MCF 10A (cell line): ENCODE data around the gene NAGA. TPM values are rescaled to one million over a fixed set of nuclear protein-coding genes. Genes with fewer than 3 reads are reported as not detected.
A peak's percentile ranks its signal among the peaks of the same experiment; 100 is the strongest.
"Not testable (repeated sequence)": the region's sequence is repeated elsewhere in the genome, so short reads cannot be mapped to it uniquely, and the experiment has no call there.

Experiments
- Bru-seq: library from RNA; stranded (reverse); fragments of 400-500 nt; gene quantifications from one replicate; lab custom pipeline; 2021; lab: Mats Ljungman, UMichigan
- BruChase-seq, 2 experiments: library from RNA; stranded (reverse); fragments of 400-500 nt; gene quantifications; one replicate each; lab custom pipeline; 2021; lab: Mats Ljungman, UMichigan
- BruUV-seq: library from RNA; stranded (reverse); fragments of 400-500 nt; replicated peaks from 2 replicates; lab custom pipeline; 2021; lab: Mats Ljungman, UMichigan
- CTCF ChIA-PET: fragments of 300-600 bp; sonication (Branson Sonifier 250); formaldehyde crosslinking; extraction: SDS; loops from one replicate; lab custom pipeline; 2021; ENCODE audit warnings: antibody characterized with exemption, inconsistent platforms; lab: Yijun Ruan, JAX
- POLR2A ChIA-PET: fragments of 300-600, 350-650 bp; sonication (Branson Sonifier 250); formaldehyde crosslinking; extraction: SDS; loops from one replicate; lab custom pipeline; 2020; ENCODE audit warnings: antibody characterized with exemption, inconsistent platforms; lab: Yijun Ruan, JAX
- DNase-seq: peaks from one replicate; pipeline ENCODE4 v3.0.0-alpha.2; 2018; ENCODE audit not compliant: unreplicated experiment
- H3K27ac Mint-ChIP-seq: one replicate; pipeline ENCODE4 v1.8.0; 2022; ENCODE audit warnings: mild to moderate bottlenecking, low read depth, mixed read lengths; ENCODE audit not compliant: unreplicated experiment
- H3K27me3 Mint-ChIP-seq: one replicate; pipeline ENCODE4 v1.8.0; 2022; ENCODE audit warnings: mixed read lengths; ENCODE audit not compliant: insufficient read depth, unreplicated experiment
- H3K36me3 Mint-ChIP-seq: one replicate; pipeline ENCODE4 v1.8.0; 2022; ENCODE audit warnings: mild to moderate bottlenecking, moderate library complexity, mixed read lengths; ENCODE audit not compliant: insufficient read depth, unreplicated experiment
- H3K4me1 Mint-ChIP-seq: one replicate; pipeline ENCODE4 v1.8.0; 2022; ENCODE audit warnings: mixed read lengths; ENCODE audit not compliant: insufficient read depth, unreplicated experiment
- H3K4me3 Mint-ChIP-seq: one replicate; pipeline ENCODE4 v1.8.0; 2022; ENCODE audit warnings: mild to moderate bottlenecking, moderate library complexity, mixed read lengths; ENCODE audit not compliant: unreplicated experiment
- H3K9me3 Mint-ChIP-seq: one replicate; pipeline ENCODE4 v1.8.0; 2022; ENCODE audit warnings: mixed read lengths; ENCODE audit not compliant: unreplicated experiment
- intact Hi-C: fragments of 100-400 bp; cut with micrococcal nuclease; formaldehyde crosslinking; loops from 2 replicates; pipeline ENCODE4 v1.14.1; 2022
- long read RNA-seq: library from polyadenylated mRNA; stranded (forward); transcript quantifications from one replicate; pipeline ENCODE4 v2.0.0, GENCODE V29; 2022
- total RNA-seq: library from RNA; stranded (reverse); gene quantifications from 2 replicates; pipeline ENCODE4 v1.2.3, GENCODE V29; 2022
- TF ChIP-seq, protein P1 (sequence below): fragments of 200-600 bp; IDR thresholded peaks from one replicate; pipeline ENCODE4 v1.8.0; 2022; ENCODE audit warnings: antibody characterized with exemption, mild to moderate bottlenecking; ENCODE audit not compliant: unreplicated experiment

Gene NAGA
- total RNA-seq (8.0 and 9.1 TPM in 2 replicates), Bru-seq, nascent RNA (percentile 40 among the genes with signal in this experiment), BruChase-seq, experiment 1, labeled RNA remaining after a 6-hour chase (percentile 56 among the genes with signal in this experiment), BruChase-seq, experiment 2, labeled RNA remaining after a 2-hour chase (percentile 43 among the genes with signal in this experiment)
- long read RNA-seq, transcript NAGA-202 (10 exons, 1,869 nt): minor isoform, 10 of 46 reads
- long read RNA-seq, transcript NAGA-203 (10 exons, 1,856 nt): minor isoform, 11 of 46 reads
- long read RNA-seq, transcript NAGA-201 (9 exons, 3,694 nt): major isoform, 13 of 46 reads
- long read RNA-seq, partial matches to known transcripts: 9 of 46 reads
- long read RNA-seq, other reads (novel, unspliced or antisense): 3 of 46 reads

DNA sequence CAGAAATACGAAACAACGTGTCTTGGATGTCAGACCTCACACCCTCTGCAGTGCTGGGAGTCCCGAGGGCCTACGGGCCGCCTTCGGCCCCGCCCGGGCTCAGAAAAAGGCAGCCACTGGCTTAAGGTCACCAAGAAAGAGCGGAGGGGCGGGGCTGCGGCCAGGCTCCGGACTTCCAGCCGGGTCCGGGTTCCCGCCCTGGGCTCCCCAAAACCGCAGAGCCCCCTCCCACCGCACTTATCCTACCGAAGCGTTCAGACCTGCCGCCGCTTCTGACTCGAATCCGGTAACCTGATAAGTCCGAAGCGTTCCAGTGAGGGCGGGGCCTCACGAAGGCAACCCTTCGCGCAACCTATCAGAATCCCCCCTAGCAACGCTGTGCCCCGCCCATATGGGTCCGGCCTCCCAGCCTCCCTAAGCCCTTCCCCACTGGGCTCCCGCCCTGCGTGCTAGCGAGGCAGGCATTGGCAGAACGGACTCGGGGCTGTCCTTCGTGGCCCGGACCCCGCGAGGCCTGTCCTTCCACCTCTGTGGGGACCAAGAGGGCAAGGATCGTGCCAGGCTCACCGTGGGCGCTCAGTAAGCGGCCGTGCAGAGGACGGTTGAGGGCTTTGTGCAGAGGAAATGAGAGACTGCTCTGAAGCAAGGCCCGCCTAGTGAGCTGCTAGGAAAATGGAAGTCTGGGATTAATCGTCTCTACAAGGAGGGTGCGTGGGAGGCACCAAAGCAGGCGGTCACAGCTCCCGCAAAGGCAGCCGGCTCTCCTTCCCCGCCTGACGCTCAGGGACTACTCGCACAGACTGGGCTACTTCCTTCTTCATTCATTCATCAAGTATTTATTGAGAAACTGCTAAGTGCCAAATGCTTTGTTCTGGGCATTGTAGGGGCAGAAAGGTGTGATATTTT, at the start of gene NAGA:
Gene NAGA (minus strand): TSS at position 296 of the 906 bp plus-strand sequence. CDS start 515 bp downstream, outside the sequence.
- CTCF ChIA-PET: interaction anchor here (0.8 kb wide), 1 partner anchor 31 kb away, joined by 3 read pairs; no protein-coding TSS in a partner anchor
- peak within 1 kb of the TSS; percentile 89 for H3K27ac Mint-ChIP-seq

DNA sequence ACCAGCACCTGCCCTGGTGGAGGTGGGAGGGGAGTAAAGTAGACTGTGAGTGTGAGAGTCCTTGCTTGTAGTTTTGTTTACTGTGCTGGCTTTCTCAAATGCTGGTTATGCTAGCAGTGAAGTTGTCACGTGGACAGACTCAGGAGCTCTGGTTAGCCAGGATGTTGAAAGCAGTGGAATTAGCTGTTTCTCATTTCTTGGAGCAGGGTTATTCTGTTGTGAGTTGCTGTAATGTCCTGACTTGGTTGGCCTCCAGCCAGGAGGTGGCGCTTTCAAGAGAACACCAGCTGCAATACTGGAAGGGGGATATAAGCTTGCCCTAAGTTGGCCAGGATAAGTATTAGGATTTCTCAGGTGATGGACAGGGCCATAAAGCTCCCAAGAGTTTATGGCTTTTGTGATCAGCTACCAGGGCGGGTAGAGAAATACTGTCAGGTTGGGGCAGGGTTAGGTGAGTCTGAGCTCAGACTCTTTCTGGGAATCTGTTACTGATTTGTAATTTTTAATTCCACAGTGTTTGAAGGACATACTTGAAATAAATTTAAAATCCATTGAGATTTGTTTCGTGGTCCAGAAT, 46.3 kb upstream of the NAGA start:
- Mint-ChIP-seq H3K36me3 (peaks cover 3% of the 10 kb centered on the region), H3K4me1 (no peaks in the 10 kb centered on the region), H3K4me3 (no peak overlapping the region), H3K27me3 (no peaks in the 10 kb centered on the region), H3K9me3 (no peaks in the 10 kb centered on the region), H3K27ac (no peak overlapping the region)
- TF ChIP-seq, protein P1, sequence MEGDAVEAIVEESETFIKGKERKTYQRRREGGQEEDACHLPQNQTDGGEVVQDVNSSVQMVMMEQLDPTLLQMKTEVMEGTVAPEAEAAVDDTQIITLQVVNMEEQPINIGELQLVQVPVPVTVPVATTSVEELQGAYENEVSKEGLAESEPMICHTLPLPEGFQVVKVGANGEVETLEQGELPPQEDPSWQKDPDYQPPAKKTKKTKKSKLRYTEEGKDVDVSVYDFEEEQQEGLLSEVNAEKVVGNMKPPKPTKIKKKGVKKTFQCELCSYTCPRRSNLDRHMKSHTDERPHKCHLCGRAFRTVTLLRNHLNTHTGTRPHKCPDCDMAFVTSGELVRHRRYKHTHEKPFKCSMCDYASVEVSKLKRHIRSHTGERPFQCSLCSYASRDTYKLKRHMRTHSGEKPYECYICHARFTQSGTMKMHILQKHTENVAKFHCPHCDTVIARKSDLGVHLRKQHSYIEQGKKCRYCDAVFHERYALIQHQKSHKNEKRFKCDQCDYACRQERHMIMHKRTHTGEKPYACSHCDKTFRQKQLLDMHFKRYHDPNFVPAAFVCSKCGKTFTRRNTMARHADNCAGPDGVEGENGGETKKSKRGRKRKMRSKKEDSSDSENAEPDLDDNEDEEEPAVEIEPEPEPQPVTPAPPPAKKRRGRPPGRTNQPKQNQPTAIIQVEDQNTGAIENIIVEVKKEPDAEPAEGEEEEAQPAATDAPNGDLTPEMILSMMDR: no peak
- intact Hi-C loops: no loop called here
- CTCF ChIA-PET: interaction anchor here (1.6 to 2.4 kb wide), 2 partner anchors 16 to 26 kb away, joined by 4 to 7 read pairs; no protein-coding TSS in a partner anchor
- POLR2A ChIA-PET: interaction anchor here (0.6 to 0.9 kb wide), 3 partner anchors 24 to 326 kb away, joined by 3 to 5 read pairs (median 3); no protein-coding TSS in a partner anchor
- peak; percentile 20 for DNase-seq
- no TSS peak for BruUV-seq

More for the DNA sequence above, at the start of gene NAGA:
- POLR2A ChIA-PET: interaction anchor here (0.6 to 3.6 kb wide), 12 partner anchors 9 to 977 kb away, joined by 3 to 39 read pairs (median 3); partner anchors contain the start of genes CCDC134, CENPM, NDUFA6 and SMDT1
- no peaks in the 10 kb centered on the region for H3K9me3 Mint-ChIP-seq
- no peaks in the 10 kb centered on the region for H3K27me3 Mint-ChIP-seq
- intact Hi-C loops: no loop called here
- DNase-seq: peak; percentile 98
- BruUV-seq: TSS peak; percentile 55
- H3K36me3 Mint-ChIP-seq: no peaks in the 10 kb centered on the region
- no peaks in the 10 kb centered on the region for H3K4me1 Mint-ChIP-seq
- H3K4me3 Mint-ChIP-seq: peak within 1 kb of the TSS; percentile 82
- TF ChIP-seq, protein P1: no peak

DNA sequence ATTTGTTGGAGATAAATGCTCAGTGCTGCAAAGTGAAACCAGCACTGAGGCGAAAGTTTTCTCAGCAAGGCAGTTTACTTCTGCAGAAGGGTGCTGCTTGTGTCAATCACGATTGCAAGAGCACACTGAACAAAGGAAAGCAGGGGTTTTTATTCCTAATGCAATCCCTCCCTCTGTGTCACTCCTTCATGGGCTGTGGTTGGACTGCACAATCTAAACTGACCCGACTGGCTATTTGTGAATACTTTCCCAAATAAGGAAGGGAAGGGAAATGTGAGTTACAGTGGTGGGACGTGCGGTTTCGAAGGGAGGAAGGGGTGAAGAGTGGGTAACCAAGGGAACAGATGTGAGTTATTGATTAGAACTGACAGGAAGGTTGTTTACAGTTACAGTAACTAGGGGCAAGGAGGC, 44.8 kb upstream of the NAGA start:
- H3K36me3 Mint-ChIP-seq: not testable (repeated sequence)

DNA sequence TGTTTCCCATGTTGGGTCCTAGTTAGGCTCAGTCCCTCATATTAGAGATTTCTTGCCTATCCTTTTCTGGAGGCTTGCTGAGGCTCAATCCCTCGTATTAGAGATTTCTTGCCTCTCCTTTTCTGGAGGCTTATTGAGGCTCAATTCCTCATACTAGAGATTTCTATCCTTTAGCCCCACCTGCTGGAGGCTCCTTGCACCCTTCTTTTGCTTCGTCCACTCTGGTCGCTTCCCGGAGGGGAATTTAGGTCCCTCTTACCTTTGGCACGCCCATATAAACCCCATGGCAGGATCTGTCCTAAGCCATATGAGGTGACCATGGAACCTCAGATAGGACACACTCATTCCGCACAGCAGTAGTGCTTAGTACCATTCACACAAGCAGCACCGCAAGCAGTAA, 44.1 kb upstream of the NAGA start:
- no TSS peak for BruUV-seq
- H3K27ac Mint-ChIP-seq: no peak overlapping the region
- intact Hi-C loops: loop anchor here (1.0 to 5.0 kb wide), 2 partner anchors 148 to 292 kb away; no protein-coding TSS in a partner anchor

More for the DNA sequence above, 44.8 kb upstream of the NAGA start:
- H3K27me3 Mint-ChIP-seq, intact Hi-C loops, H3K27ac Mint-ChIP-seq, H3K4me3 Mint-ChIP-seq, DNase-seq, H3K4me1 Mint-ChIP-seq, POLR2A ChIA-PET, BruUV-seq, H3K9me3 Mint-ChIP-seq, CTCF ChIA-PET: not testable (repeated sequence)

More for the DNA sequence above, 44.1 kb upstream of the NAGA start:
- Mint-ChIP-seq H3K27me3 (no peaks in the 10 kb centered on the region), H3K36me3 (no peaks in the 10 kb centered on the region), H3K4me3 (no peak overlapping the region), H3K9me3 (no peaks in the 10 kb centered on the region), H3K4me1 (no peaks in the 10 kb centered on the region)
- CTCF ChIA-PET: interaction anchor here (0.6 kb wide), 1 partner anchor 217 kb away, joined by 3 read pairs; no protein-coding TSS in a partner anchor
- POLR2A ChIA-PET: no interaction called here
- DNase-seq: peak; percentile 46
- TF ChIP-seq, protein P1: peak; percentile 40
